ENCODE data around the gene KCNA2.

Gene KCNA2

DNA sequence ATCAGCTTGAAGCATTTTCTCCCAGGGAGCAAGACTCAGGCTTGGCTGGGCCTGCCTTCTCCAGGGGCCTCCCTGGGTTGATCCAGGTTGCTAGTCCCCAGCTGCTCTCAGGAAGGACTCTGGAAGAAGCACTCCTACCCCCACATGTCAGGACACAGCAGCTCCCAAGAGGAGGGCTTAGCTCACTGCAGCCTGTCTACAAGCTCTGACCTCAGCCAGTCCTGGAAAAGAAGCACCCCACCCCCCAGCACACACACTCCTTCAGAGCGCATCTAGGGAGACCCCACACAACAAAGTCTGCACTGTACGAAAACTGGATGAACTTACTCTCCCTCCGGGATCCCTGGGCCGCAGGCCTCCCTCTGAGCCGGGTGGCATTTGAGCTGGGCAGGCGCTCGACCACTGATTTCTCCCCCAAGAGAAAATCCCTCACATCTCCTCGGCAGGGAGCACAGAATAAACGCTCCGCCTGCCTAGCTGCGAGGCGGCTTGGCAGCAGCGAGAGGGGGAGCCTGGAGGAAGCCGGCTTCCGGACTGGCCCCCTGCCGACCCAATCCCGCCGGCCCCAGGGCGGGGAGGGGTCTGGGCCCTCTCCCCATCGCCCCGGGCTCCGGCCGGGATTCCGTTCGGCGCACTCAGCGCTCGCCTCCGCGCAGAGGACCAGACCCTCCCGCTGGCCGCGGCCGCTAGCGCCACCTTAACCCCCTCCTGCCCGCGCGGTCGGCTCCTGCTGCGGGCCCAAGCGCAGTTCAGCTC is at the start of gene KCNA2:
KCNA2 (minus strand) TSS at position 458 of the 756 bp plus-strand sequence. CDS start 1,576 bp downstream, outside the sequence.
- no peak for DNase-seq

DNA sequence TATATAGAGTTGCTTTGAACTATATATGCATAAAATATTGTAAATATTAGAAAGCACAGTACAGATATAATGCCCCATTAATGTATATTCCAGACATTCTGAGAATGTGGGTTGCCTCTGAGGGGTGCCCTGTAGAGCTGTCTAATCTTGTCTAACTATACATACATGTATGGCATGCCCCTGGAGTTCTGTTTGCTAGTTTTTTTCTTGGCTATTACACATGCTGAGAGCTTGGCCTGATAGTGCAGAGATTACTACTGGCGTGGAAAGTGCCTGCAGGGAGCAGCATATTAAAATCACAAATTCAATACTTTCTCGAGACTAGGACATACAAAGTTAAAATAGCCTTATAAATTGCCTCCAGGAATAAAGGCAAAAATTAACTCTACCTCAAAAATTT is 44.5 kb upstream of the KCNA2 start:
- no peak for DNase-seq

- no peak for DNase-seq
Measured at GRCh38 chr1:110648417-110648816, 42.3 kb upstream of the KCNA2 start.

- DNase-seq = no peak
Measured at GRCh38 chr1:110647254-110647891, 41.2 kb upstream of the KCNA2 start.

DNA sequence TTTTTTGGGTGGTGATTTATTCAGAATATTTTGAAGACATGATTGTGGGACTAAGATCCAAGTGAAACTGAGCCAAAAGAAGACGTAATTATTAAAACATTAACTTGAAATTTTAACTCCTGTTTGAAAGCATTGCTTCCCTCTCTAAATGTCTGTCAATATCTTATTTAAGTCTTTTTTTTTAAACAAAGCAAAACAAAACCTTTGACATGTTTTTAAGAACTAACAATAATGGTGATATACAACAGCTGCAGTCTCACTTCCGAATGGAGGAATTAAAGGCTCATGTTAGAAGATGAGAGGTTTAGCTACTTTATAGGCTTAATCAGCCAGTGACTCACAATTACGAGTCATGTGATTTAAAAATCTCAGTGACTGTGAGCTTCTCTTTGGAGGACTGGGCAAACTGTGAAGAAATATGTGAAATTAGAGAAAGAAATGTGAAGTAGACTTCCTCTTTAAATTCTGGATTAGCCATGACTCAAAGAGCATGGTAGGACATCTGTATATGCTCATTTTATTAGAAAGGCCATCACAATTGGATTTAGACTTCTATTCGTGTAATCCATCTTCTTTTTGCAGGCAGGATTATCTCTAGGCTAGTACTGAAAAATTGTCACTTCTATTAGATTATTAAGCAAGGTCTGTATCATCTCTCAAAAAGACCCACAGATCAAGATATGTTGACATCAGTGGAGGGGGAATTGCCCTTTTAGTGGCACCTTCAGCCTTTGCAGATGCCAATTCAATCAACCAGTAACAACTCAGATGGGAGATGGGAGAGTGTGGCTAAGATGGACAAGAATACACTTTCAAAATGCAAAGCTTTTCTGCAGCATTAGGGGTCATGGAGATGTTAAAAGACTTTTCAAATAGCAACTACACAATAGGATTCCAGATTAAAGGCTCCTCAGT is 39.9 kb upstream of the KCNA2 start:
- no peak for DNase-seq

- DNase-seq = no peak
Measured at GRCh38 chr1:110645211-110645610, 39.1 kb upstream of the KCNA2 start.

- DNase-seq = no peak
Measured at GRCh38 chr1:110643879-110644472, 37.8 kb upstream of the KCNA2 start.

- DNase-seq = no peak
Measured at GRCh38 chr1:110639724-110640386, 33.7 kb upstream of the KCNA2 start.

- no peak for DNase-seq
Measured at GRCh38 chr1:110638556-110638955, 32.4 kb upstream of the KCNA2 start.

- DNase-seq = no peak
Measured at GRCh38 chr1:110638058-110638457, 31.9 kb upstream of the KCNA2 start.

GRCh38 chr1:110637475-110637874 is 31.3 kb upstream of the KCNA2 start:
- no peak for DNase-seq

DNA sequence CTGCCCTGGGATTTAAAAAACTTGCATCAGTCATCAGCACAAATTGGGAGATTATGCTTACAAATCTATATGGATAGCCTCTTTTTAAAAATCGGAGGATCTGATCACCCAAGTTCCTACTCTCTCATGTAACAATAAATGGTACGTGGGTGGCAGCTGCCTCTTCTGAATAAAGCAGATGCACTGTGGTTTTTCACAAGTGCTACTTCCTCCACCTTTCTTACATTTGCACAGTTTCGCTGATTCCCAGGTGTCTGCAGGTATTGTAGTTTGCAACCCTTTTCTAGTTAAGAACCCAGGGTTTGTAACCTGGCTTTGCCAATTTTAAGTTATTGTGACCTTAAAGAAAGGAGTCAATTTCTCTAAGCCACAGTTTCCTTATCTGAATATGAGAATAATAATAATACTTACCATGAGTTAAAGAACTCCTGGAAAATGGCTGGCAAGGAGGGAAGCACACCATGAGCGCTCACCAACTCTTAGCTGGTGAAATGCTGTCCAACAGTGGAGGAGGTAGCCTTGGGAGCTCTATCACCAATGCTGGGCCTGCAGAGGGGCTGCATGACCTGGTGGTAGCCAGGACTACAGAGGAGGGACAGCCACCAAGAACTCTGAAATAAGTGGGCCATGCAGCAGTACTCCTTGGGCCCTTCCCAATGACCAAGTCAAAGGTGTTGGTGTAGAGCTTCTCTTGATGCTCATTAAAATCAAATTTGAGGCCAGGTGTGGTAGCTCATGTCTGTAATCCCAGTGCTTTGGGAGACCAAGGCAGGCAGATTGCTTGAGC is 30.2 kb upstream of the KCNA2 start:
- DNase-seq = peak in 1 of 2 experiments; percentile 23

DNA sequence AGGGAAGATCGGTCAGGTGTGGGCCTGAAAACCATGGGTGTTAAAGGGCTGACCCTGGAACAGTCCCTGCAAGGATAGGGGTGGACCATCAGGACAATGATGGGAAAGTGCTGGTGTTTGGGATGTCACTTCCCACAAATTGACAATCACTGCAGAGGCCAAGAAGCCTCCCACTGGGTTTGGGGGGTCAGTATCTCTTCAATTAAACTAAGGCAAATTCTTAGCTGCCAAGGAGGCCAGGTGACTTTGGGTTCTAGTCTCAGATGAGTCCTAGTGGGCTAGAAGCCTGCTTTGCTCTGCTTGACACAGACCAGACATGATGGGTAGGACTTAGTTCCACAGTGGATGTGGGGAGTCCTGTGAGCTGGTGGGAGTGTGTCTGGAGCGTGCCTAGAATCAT is 29.3 kb upstream of the KCNA2 start:
- no peak for DNase-seq

GRCh38 chr1:110634455-110635311 is 28.5 kb upstream of the KCNA2 start:
- peak; percentile 64 to 65 for DNase-seq

GRCh38 chr1:110634086-110634454 is 27.9 kb upstream of the KCNA2 start:
- DNase-seq = no peak

- no peak for DNase-seq
Measured at GRCh38 chr1:110633646-110634030, 27.5 kb upstream of the KCNA2 start.

- no peak for DNase-seq
Measured at GRCh38 chr1:110631836-110632620, 25.9 kb upstream of the KCNA2 start.

GRCh38 chr1:110630839-110631663 is 24.9 kb upstream of the KCNA2 start:
- DNase-seq = peak; percentile 81 to 82
